ENCODE measurements around the gene ZSCAN10. TPM values are rescaled to one million over a fixed set of nuclear protein-coding genes. Genes with fewer than 3 reads are reported as not detected.
A peak's percentile ranks its signal among the peaks of the same experiment; 100 is the strongest.

Gene ZSCAN10
- total RNA-seq, 1 donor from 2014 or later = 0.74 TPM

DNA sequence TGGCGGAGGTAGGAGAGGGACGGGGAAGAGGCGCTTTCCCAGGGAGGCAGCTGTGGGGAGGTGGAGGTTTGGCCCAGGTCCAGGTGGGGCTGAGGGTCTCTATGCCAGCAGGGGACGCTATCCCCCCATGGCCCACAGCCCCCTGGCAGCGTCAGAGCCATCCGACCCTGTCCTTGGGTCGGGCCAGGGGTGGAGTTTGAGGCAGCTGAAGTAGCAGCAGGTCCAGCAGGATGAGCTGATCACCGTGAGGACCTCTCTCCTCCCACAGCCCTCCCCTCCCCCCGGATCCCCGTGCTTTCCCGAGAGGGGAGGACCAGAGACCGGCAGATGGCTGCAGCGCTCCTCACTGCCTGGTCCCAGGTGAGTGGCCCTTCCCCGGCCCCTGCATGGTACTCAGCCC lies 16.5 kb upstream of the ZSCAN10 start:
- Mint-ChIP-seq H3K36me3 (ENCODE audit: unreplicated experiment) (no peaks in the 10 kb centered on the region), H3K9me3 (ENCODE audit: unreplicated experiment) (no peaks in the 10 kb centered on the region)

DNA sequence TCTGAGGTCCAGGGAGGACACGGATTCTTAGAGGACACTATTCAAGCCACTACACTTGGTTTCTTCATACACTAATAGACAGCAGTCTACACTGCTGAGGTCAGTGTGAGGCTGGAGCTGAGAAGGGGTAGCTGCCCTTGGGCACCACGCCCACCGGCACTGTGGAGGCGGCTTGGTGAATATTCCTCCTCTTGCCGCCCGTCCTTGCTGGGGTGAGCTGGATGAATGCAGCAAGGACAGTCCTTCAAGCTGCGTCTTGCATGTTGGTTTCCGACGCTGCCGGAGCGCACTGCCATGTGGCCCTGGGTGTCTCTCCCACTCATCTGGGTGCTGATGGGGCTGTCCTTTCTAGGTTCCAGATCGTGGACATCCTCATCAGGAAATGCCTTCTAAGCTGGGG lies 15.9 kb upstream of the ZSCAN10 start:
- Mint-ChIP-seq H3K4me3 (ENCODE audit: unreplicated experiment) (peak overlapping the region; percentile 91), H3K27ac (ENCODE audit: unreplicated experiment) (peak overlapping the region; percentile 19), H3K9me3 (ENCODE audit: unreplicated experiment) (no peaks in the 10 kb centered on the region), H3K27me3 (ENCODE audit: unreplicated experiment) (peaks cover 4% of the 10 kb centered on the region), H3K4me1 (ENCODE audit: low read depth, unreplicated experiment) (peaks cover 26% of the 10 kb centered on the region), H3K36me3 (ENCODE audit: unreplicated experiment) (no peaks in the 10 kb centered on the region)
- TF ChIP-seq, protein P1, sequence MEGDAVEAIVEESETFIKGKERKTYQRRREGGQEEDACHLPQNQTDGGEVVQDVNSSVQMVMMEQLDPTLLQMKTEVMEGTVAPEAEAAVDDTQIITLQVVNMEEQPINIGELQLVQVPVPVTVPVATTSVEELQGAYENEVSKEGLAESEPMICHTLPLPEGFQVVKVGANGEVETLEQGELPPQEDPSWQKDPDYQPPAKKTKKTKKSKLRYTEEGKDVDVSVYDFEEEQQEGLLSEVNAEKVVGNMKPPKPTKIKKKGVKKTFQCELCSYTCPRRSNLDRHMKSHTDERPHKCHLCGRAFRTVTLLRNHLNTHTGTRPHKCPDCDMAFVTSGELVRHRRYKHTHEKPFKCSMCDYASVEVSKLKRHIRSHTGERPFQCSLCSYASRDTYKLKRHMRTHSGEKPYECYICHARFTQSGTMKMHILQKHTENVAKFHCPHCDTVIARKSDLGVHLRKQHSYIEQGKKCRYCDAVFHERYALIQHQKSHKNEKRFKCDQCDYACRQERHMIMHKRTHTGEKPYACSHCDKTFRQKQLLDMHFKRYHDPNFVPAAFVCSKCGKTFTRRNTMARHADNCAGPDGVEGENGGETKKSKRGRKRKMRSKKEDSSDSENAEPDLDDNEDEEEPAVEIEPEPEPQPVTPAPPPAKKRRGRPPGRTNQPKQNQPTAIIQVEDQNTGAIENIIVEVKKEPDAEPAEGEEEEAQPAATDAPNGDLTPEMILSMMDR (IDR thresholded peaks at IDR 0.05; ENCODE audit: partially characterized antibody, unreplicated experiment) = no peak
- DNase-seq = no peak

More for the DNA sequence above, 16.5 kb upstream of the ZSCAN10 start:
- peak overlapping the region; percentile 84 for H3K27ac Mint-ChIP-seq (ENCODE audit: unreplicated experiment)
- H3K4me3 Mint-ChIP-seq (ENCODE audit: unreplicated experiment) = peak overlapping the region; percentile 91
- peaks cover 26% of the 10 kb centered on the region for H3K4me1 Mint-ChIP-seq (ENCODE audit: low read depth, unreplicated experiment)
- TF ChIP-seq, protein P1 (IDR thresholded peaks at IDR 0.05; ENCODE audit: partially characterized antibody, unreplicated experiment) = no peak
- DNase-seq = peak; percentile 73
- peaks cover 4% of the 10 kb centered on the region for H3K27me3 Mint-ChIP-seq (ENCODE audit: unreplicated experiment)

DNA sequence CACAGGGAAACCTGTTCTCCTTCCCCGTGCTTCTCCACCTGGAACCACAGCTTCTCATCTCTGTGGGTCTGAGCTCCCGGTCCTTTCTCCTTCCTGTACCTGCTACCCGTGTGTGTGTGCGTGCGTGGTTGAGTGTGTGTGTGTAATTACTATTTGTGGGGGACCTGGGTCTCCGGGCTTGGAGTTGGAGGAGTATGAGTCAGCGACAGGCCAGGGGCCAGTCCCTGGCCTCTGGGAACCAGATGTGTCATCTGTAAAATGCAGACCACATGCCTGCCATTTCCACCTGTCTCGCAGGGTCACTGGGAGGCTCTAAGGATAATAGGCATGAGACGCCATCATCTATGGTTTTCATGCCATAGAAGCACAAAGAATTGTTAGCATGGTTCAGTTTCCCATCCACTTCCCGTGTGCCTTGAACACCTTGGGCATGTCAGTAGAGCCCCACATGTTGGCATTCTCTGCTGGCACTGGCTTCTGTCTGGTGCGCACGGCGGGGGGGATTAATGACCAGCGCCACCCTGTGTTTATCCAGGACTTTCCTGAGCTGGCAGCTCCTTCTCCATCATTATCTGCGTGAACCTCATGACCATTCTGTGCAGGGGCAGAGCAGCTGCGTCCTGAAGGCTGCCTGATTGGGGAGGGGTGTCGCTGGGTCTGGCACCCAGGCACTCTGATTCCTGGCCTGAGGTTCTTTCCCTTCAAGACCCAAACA lies 14.8 kb upstream of the ZSCAN10 start:
- peak overlapping the region; percentile 79 for H3K27ac Mint-ChIP-seq (ENCODE audit: unreplicated experiment)

DNA sequence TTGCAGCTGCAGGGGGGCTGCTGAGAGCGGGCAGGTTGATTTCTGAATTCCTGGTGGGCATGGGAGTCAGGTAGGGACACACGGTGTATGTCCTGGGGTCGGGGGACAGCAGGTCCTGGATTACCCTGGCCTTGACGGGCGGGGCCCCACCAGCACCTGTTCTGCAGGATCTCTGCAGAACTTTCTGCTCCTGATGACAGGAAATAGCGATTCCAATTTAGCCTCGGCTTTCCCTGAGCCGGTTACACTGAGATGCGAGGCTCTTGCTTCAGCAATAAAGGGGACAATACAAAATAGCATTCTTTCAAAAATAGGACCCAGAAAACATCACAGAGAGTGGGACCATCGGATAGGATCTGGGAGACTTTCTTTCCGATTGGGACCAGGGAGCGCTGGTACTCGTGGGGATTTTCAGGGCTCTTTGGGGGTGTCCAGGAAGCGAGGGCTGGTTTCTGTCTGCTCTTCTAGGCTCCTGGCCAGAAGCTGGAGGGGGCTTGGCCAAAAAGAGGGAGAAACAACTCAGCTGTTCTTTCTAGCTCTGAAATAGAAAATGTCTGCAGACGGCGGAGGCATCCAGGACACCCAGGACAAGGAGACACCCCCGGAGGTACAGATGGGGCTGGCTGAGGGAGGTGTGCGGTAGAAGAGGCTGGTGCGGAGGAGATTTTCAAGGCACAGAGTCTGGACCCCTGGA lies 13.9 kb upstream of the ZSCAN10 start:
- H3K27me3 Mint-ChIP-seq (ENCODE audit: unreplicated experiment) = peaks cover 2% of the 10 kb centered on the region
- H3K27ac Mint-ChIP-seq (ENCODE audit: unreplicated experiment) = peak overlapping the region; percentile 90
- peaks cover 26% of the 10 kb centered on the region for H3K4me1 Mint-ChIP-seq (ENCODE audit: low read depth, unreplicated experiment)
- no peaks in the 10 kb centered on the region for H3K9me3 Mint-ChIP-seq (ENCODE audit: unreplicated experiment)
- H3K4me3 Mint-ChIP-seq (ENCODE audit: unreplicated experiment) = peak overlapping the region; percentile 91
- H3K36me3 Mint-ChIP-seq (ENCODE audit: unreplicated experiment) = no peaks in the 10 kb centered on the region
- TF ChIP-seq, protein P1 (IDR thresholded peaks at IDR 0.05; ENCODE audit: partially characterized antibody, unreplicated experiment) = no peak
- no peak for DNase-seq

More for the DNA sequence above, 14.8 kb upstream of the ZSCAN10 start:
- Mint-ChIP-seq H3K4me1 (ENCODE audit: low read depth, unreplicated experiment) (peaks cover 26% of the 10 kb centered on the region), H3K9me3 (ENCODE audit: unreplicated experiment) (no peaks in the 10 kb centered on the region), H3K36me3 (ENCODE audit: unreplicated experiment) (no peaks in the 10 kb centered on the region), H3K4me3 (ENCODE audit: unreplicated experiment) (peak overlapping the region; percentile 91), H3K27me3 (ENCODE audit: unreplicated experiment) (peaks cover 2% of the 10 kb centered on the region)
- TF ChIP-seq, protein P1 (IDR thresholded peaks at IDR 0.05; ENCODE audit: partially characterized antibody, unreplicated experiment) = no peak
- no peak for DNase-seq
